Epidermal melanocyte (primary cell): Measurements from ENCODE around the gene LEF1.

Experiments
- DNase-seq: peaks from one replicate; pipeline ENCODE4 v3.0.0; 2011; ENCODE audit warnings: low spot score; ENCODE audit not compliant: insufficient read length

Gene LEF1

GRCh38 chr4:108003982-108004515 lies 164.7 kb downstream of the LEF1 start:
- no peak for DNase-seq

DNA sequence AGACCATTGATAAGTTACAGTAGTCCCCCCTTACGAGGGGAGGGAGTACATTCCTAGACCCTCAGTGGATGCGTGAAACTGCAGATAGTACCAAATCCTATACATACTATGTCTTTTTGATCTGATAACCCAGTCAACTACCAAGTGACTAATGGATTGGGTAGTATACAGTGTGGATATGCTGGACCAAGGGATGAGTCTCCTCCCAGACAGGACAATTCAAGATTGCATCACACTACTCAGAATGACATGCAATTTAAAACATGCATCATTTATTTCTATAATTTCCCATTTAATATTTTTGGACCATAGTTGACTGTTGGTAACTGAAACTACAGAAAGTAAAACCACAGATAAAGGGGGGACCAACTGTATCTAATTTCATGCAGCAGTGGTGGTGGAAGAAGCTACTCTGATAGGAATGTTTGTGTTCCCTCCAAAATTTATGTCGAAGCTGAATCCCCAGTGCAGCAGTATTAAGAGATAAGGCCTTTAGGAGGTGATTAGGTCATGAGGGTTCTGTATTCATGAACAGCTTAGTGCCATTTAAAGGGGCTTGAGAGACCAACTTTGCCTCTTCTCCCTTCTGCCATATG lies 167.1 kb downstream of the LEF1 start:
- DNase-seq: no peak

- no peak for DNase-seq
Observed at GRCh38 chr4:107999932-108000539, 168.7 kb downstream of the LEF1 start.

DNA sequence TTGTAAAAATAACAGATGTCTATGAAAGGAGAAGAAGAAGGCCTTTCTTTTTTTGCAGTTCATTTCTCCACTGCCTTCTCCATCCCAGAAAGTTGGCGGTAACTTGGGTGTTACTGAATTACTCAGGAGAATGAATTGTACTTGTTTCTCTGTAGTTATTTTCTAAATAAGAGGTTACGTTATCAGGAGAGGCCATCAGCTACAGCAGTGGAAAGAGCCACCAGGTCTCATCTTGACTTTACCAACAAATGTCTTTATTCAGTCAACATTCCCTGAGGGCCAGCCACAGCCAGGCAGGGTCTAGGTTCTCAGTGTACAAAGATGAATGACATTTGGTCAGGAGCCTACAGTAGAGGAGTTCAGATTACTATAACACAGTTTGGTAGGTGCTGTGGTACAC lies 170.9 kb downstream of the LEF1 start:
- DNase-seq: no peak
